Keratinocyte (primary cell): Measurements from ENCODE around the gene KNL1. TPM values are rescaled to one million over a fixed set of nuclear protein-coding genes. Genes with fewer than 3 reads are reported as not detected.

Experiments
- DNase-seq: peaks from one replicate; pipeline ENCODE4 v3.0.0-alpha.2; 2011; ENCODE audit warnings: low read depth, missing footprints, low spot score
- FAIRE-seq: peaks from 2 replicates; lab custom pipeline; 2011; peaks lifted over from hg19 to GRCh38; lab: Jason Lieb, UNC
- H2AFZ ChIP-seq: 2 replicates; pipeline ENCODE4 v1.6.0; 2012; ENCODE audit warnings: low read length, control low read depth, inconsistent platforms; ENCODE audit not compliant: control insufficient read depth
- H3K27ac ChIP-seq: 2 replicates; pipeline ENCODE4 v1.5.1; 2011; ENCODE audit warnings: low read length; ENCODE audit not compliant: control insufficient read depth, insufficient read depth
- H3K27me3 ChIP-seq: 3 replicates; pipeline ENCODE4 v1.6.0; 2011; ENCODE audit warnings: low read length; ENCODE audit not compliant: control insufficient read depth, insufficient read depth; ENCODE audit errors: extremely low read depth
- H3K36me3 ChIP-seq, 2 experiments: 2 replicates in 1 of 2; 3 replicates in 1 of 2; pipeline ENCODE4 v1.5.1; 2011; ENCODE audit warnings: low read length in 2 of 2, mild to moderate bottlenecking in 1 of 2; ENCODE audit not compliant: control insufficient read depth in 2 of 2, insufficient read depth in 2 of 2; ENCODE audit errors: extremely low read depth in 1 of 2
- H3K4me1 ChIP-seq: 3 replicates; pipeline ENCODE4 v1.5.1; 2011; ENCODE audit warnings: low read length; ENCODE audit not compliant: control insufficient read depth, insufficient read depth; ENCODE audit errors: extremely low read depth
- H3K4me2 ChIP-seq: 3 replicates; pipeline ENCODE4 v1.6.0; 2011; ENCODE audit warnings: low read depth, low read length; ENCODE audit not compliant: control insufficient read depth, insufficient read depth; ENCODE audit errors: extremely low read depth
- H3K4me3 ChIP-seq, 3 experiments: fragments of 200-600 bp in 1 of 3; sonication (generic) in 1 of 3; 2 replicates in 2 of 3; 3 replicates in 1 of 3; pipeline ENCODE4 v1.5.1; 2011 to 2016; ENCODE audit warnings: low read length in 3 of 3, mild to moderate bottlenecking in 3 of 3, control low read depth in 2 of 3, inconsistent platforms in 1 of 3, low read depth in 1 of 3, mixed read lengths in 1 of 3, mixed run types in 1 of 3, moderate library complexity in 1 of 3; ENCODE audit not compliant: control insufficient read depth in 2 of 3, insufficient read depth in 2 of 3; ENCODE audit errors: extremely low read depth in 1 of 3
- H3K79me2 ChIP-seq: 2 replicates; pipeline ENCODE4 v1.6.0; 2012; ENCODE audit warnings: low read length; ENCODE audit not compliant: control insufficient read depth, insufficient read depth
- H3K9ac ChIP-seq: 3 replicates; pipeline ENCODE4 v1.6.0; 2011; ENCODE audit warnings: low read length; ENCODE audit not compliant: control insufficient read depth, insufficient read depth; ENCODE audit errors: extremely low read depth
- H3K9me1 ChIP-seq: 3 replicates; pipeline ENCODE4 v1.6.0; 2011; ENCODE audit warnings: low read length; ENCODE audit not compliant: control insufficient read depth, insufficient read depth; ENCODE audit errors: extremely low read depth
- H3K9me3 ChIP-seq: 2 replicates; pipeline ENCODE4 v1.5.1; 2012; ENCODE audit warnings: low read depth, low read length; ENCODE audit not compliant: control insufficient read depth
- H4K20me1 ChIP-seq: 3 replicates; pipeline ENCODE4 v1.6.0; 2011; ENCODE audit warnings: low read length; ENCODE audit not compliant: control insufficient read depth, insufficient read depth; ENCODE audit errors: extremely low read depth
- EZH2 ChIP-seq: IDR thresholded peaks from one replicate; pipeline ENCODE4 v1.6.1; 2012; ENCODE audit warnings: inconsistent platforms, mild to moderate bottlenecking, low read length, moderate library complexity
- dilution Hi-C: fragments of 300-500 bp; cut with MboI; formaldehyde crosslinking; loops from one replicate; pipeline ENCODE4 v1.7.0; 2020; ENCODE audit warnings: low sequenced_read_pairs; ENCODE audit not compliant: extremely low pct_ligation_motif_present
- polyA plus RNA-seq, 5 experiments: library from polyadenylated mRNA; depleted of rRNA in 3 of 5; stranded (reverse) in 3 of 5; stranded (forward) in 1 of 5; unstranded in 1 of 5; fragments of >200 nt; gene quantifications; 1 replicate in 1 of 5; 2 replicates in 3 of 5; 3 replicates in 1 of 5; pipeline versions ENCODE4 v1.2.1 to v1.2.3, GENCODE V29; 2011 to 2012; ENCODE audit warnings: missing spikeins in 2 of 5, low read depth in 1 of 5, low replicate concordance in 1 of 5
- TF ChIP-seq, protein P1 (sequence below), 3 experiments: IDR thresholded peaks in 1 of 3; conservative IDR thresholded peaks in 1 of 3; optimal IDR thresholded peaks in 1 of 3; 2 replicates in 2 of 3; 3 replicates in 1 of 3; pipeline versions ENCODE3 to v1.5.1; 2011; ENCODE audit warnings: low read length in 3 of 3, mild to moderate bottlenecking in 3 of 3, moderate library complexity in 2 of 3, control low read depth in 1 of 3, inconsistent platforms in 1 of 3; ENCODE audit not compliant: insufficient read depth in 2 of 3; ENCODE audit errors: extremely low read depth in 1 of 3

Gene KNL1
- polyA plus RNA-seq, 1 donor (not counting 4 experiments of a cell fraction or from before 2014, with no cell fraction given): 6.9 TPM

DNA sequence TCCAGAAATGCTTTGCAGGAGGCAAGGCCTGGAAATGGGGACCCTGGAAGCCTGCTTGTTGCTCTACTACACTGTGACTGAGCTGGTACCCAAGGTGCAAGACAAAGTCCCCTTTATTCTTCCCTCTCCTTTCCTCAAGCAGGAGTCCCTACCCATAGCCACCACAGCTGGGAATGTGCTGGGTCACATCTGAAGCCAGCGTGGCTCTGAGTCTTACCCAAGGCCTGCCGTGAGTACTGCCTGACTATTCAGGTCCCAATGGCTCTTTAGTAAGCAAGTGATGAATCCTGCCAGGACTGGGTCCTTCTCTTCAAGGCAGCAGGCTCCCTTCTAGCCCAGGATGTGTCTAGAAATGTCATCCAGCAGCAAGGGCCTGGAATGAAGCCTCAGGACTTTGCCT, 91.3 kb downstream of the KNL1 start:
- H3K9ac ChIP-seq: no peak overlapping the region
- no peak for DNase-seq
- H3K9me3 ChIP-seq: no peaks in the 10 kb centered on the region
- H3K4me2 ChIP-seq: no peak overlapping the region
- H3K4me1 ChIP-seq: peaks cover 7% of the 10 kb centered on the region
- no peak for FAIRE-seq
- H2AFZ ChIP-seq: no peak overlapping the region
- H3K27me3 ChIP-seq: no peaks in the 10 kb centered on the region
- H4K20me1 ChIP-seq: no peaks in the 10 kb centered on the region
- H3K79me2 ChIP-seq: no peaks in the 10 kb centered on the region
- no peaks in the 10 kb centered on the region for H3K36me3 ChIP-seq
- no peak overlapping the region for H3K27ac ChIP-seq
- dilution Hi-C loops: no loop called here
- TF ChIP-seq EZH2: no peak
- TF ChIP-seq, protein P1, sequence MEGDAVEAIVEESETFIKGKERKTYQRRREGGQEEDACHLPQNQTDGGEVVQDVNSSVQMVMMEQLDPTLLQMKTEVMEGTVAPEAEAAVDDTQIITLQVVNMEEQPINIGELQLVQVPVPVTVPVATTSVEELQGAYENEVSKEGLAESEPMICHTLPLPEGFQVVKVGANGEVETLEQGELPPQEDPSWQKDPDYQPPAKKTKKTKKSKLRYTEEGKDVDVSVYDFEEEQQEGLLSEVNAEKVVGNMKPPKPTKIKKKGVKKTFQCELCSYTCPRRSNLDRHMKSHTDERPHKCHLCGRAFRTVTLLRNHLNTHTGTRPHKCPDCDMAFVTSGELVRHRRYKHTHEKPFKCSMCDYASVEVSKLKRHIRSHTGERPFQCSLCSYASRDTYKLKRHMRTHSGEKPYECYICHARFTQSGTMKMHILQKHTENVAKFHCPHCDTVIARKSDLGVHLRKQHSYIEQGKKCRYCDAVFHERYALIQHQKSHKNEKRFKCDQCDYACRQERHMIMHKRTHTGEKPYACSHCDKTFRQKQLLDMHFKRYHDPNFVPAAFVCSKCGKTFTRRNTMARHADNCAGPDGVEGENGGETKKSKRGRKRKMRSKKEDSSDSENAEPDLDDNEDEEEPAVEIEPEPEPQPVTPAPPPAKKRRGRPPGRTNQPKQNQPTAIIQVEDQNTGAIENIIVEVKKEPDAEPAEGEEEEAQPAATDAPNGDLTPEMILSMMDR (optimal IDR thresholded peaks at IDR 0.05 in 1 of 3, IDR thresholded peaks at IDR 0.05 in 1 of 3, conservative IDR thresholded peaks at IDR 0.05 in 1 of 3; ENCODE audit: extremely low read depth in 1 of 3, insufficient read depth in 2 of 3, low read length in 3 of 3): no peak
- no peak overlapping the region for H3K4me3 ChIP-seq
- H3K9me1 ChIP-seq: no peaks in the 10 kb centered on the region

DNA sequence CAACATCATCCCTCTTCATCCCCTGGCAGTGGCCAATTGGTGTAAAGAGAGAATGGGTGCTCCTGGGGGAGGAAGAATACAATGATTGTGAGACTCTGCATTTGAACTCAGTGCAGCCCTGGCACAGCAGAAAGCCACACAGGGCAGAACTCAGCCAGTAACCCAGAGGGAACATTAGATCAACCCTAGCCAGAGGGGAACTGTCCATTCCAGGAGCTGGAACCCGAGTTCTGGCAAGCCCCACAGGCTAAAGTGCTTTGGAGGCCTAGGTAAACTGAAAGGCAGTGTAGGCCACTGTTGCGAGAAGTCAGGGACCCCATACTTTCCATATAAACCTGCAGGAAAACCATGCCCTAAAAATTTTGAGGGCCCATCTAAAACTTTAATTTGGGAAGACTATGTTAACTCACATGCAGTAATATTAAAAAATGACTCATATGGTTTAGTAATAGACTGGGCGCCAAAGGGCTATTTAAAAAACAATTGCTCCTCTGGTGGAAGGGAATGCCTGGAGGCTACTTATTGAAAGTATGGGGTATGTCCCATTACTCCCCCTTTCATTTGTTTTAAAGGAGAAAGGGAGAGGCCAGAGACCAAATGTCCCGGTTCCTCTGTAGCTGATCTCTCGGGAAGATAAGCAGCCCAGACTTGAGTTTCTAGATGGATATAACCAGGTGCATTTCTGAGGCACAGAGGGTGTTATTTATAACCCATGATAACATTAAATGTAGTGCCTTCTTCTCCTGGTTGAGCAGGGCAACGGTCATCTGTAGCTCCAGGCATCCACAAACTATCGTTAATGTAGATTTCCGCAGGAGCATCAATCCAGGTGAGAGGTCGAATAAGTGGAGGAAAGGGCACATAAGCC, 95.1 kb downstream of the KNL1 start:
- H3K9me3 ChIP-seq: no peaks in the 10 kb centered on the region
- no peak overlapping the region for H3K4me3 ChIP-seq
- H3K4me2 ChIP-seq: no peak overlapping the region
- no peaks in the 10 kb centered on the region for H4K20me1 ChIP-seq
- no peak for DNase-seq
- peaks cover 6% of the 10 kb centered on the region for H3K79me2 ChIP-seq
- no peak overlapping the region for H3K9ac ChIP-seq
- H3K27ac ChIP-seq: no peak overlapping the region
- peaks cover 2% of the 10 kb centered on the region for H3K9me1 ChIP-seq
- H2AFZ ChIP-seq: no peak overlapping the region
- peaks cover 13% of the 10 kb centered on the region for H3K4me1 ChIP-seq
- dilution Hi-C loops: no loop called here
- TF ChIP-seq, protein P1 (optimal IDR thresholded peaks at IDR 0.05 in 1 of 3, IDR thresholded peaks at IDR 0.05 in 1 of 3, conservative IDR thresholded peaks at IDR 0.05 in 1 of 3; ENCODE audit: extremely low read depth in 1 of 3, insufficient read depth in 2 of 3, low read length in 3 of 3): no peak
- TF ChIP-seq EZH2: no peak
- FAIRE-seq: no peak
- no peaks in the 10 kb centered on the region for H3K27me3 ChIP-seq
- no peaks in the 10 kb centered on the region for H3K36me3 ChIP-seq
